Activated naive CD8-positive, alpha-beta T cell treated with anti-CD3 and anti-CD28 coated beads, Interleukin-2, amount 50 U/mL, for 24 hours (primary cell): ENCODE results near the gene ATP2A2.
"Not testable (repeated sequence)": the region's sequence is repeated elsewhere in the genome, so short reads cannot be mapped to it uniquely, and the experiment has no call there.

Experiments
- ATAC-seq: fragments of 150-1000 bp; cut with Tn5 transposase; one replicate; pipeline ENCODE4 v1.10.0; 2021
- DNase-seq: peaks from one replicate; pipeline ENCODE4 v3.0.0; 2021
- H3K27ac Mint-ChIP-seq: one replicate; pipeline ENCODE4 v1.8.0; 2021; ENCODE audit warnings: mild to moderate bottlenecking, mixed read lengths
- H3K27me3 Mint-ChIP-seq: one replicate; pipeline ENCODE4 v1.8.0; 2021; ENCODE audit warnings: mixed read lengths
- H3K36me3 Mint-ChIP-seq: one replicate; pipeline ENCODE4 v1.8.0; 2021; ENCODE audit warnings: low read depth, mixed read lengths
- H3K4me1 Mint-ChIP-seq: one replicate; pipeline ENCODE4 v1.8.0; 2021; ENCODE audit warnings: mixed read lengths
- H3K4me3 Mint-ChIP-seq: one replicate; pipeline ENCODE4 v1.8.0; 2021; ENCODE audit warnings: mild to moderate bottlenecking, moderate library complexity, mixed read lengths
- H3K9me3 Mint-ChIP-seq: one replicate; pipeline ENCODE4 v1.8.0; 2021; ENCODE audit warnings: mixed read lengths

ATP2A2 gene

GRCh38 chr12:110251381-110251780, 29.7 kb upstream of the ATP2A2 start:
- DNase-seq (no peak), ATAC-seq (no peak)
- Mint-ChIP-seq H3K36me3 (no peaks in the 10 kb centered on the region), H3K9me3 (no peaks in the 10 kb centered on the region), H3K4me3 (no peak overlapping the region), H3K4me1 (no peaks in the 10 kb centered on the region), H3K27me3 (no peaks in the 10 kb centered on the region), H3K27ac (no peak overlapping the region)

- no peak overlapping the region for H3K27ac Mint-ChIP-seq
- no peaks in the 10 kb centered on the region for H3K9me3 Mint-ChIP-seq
- ATAC-seq (no peak), DNase-seq (no peak)
- no peak overlapping the region for H3K4me3 Mint-ChIP-seq
- H3K4me1 Mint-ChIP-seq, result no peaks in the 10 kb centered on the region
- no peaks in the 10 kb centered on the region for H3K27me3 Mint-ChIP-seq
- H3K36me3 Mint-ChIP-seq, result no peaks in the 10 kb centered on the region
Measured at GRCh38 chr12:110252716-110253115, 28.3 kb upstream of the ATP2A2 start.

- Mint-ChIP-seq H3K36me3 (no peaks in the 10 kb centered on the region), H3K27ac (no peak overlapping the region), H3K4me3 (no peak overlapping the region), H3K9me3 (no peaks in the 10 kb centered on the region), H3K27me3 (no peaks in the 10 kb centered on the region), H3K4me1 (no peaks in the 10 kb centered on the region)
- ATAC-seq (no peak), DNase-seq (no peak)
Measured at GRCh38 chr12:110253176-110253575, 27.9 kb upstream of the ATP2A2 start.

- no peaks in the 10 kb centered on the region for H3K4me1 Mint-ChIP-seq
- H3K27me3 Mint-ChIP-seq, result no peaks in the 10 kb centered on the region
- no peak overlapping the region for H3K27ac Mint-ChIP-seq
- ATAC-seq (no peak), DNase-seq (no peak)
- H3K36me3 Mint-ChIP-seq, result no peaks in the 10 kb centered on the region
- no peak overlapping the region for H3K4me3 Mint-ChIP-seq
- no peaks in the 10 kb centered on the region for H3K9me3 Mint-ChIP-seq
Measured at GRCh38 chr12:110254971-110255540, 26.0 kb upstream of the ATP2A2 start.

- DNase-seq, H3K4me1 Mint-ChIP-seq, H3K9me3 Mint-ChIP-seq, ATAC-seq, H3K36me3 Mint-ChIP-seq, H3K27me3 Mint-ChIP-seq, H3K4me3 Mint-ChIP-seq, H3K27ac Mint-ChIP-seq: not testable (repeated sequence)
Measured at GRCh38 chr12:110255890-110256456, 25.1 kb upstream of the ATP2A2 start.

GRCh38 chr12:110256780-110257431, 24.1 kb upstream of the ATP2A2 start:
- ATAC-seq, result no peak

GRCh38 chr12:110258466-110258865, 22.6 kb upstream of the ATP2A2 start:
- no peaks in the 10 kb centered on the region for H3K9me3 Mint-ChIP-seq
- H3K27ac Mint-ChIP-seq, result no peak overlapping the region
- H3K4me3 Mint-ChIP-seq, result no peak overlapping the region
- ATAC-seq, result no peak
- H3K4me1 Mint-ChIP-seq, result no peaks in the 10 kb centered on the region
- H3K27me3 Mint-ChIP-seq, result no peaks in the 10 kb centered on the region
- DNase-seq, result no peak
- H3K36me3 Mint-ChIP-seq, result no peaks in the 10 kb centered on the region

More at GRCh38 chr12:110256780-110257431, 24.1 kb upstream of the ATP2A2 start:
- Mint-ChIP-seq H3K27me3 (no peaks in the 10 kb centered on the region), H3K36me3 (no peaks in the 10 kb centered on the region), H3K4me3 (no peak overlapping the region), H3K27ac (no peak overlapping the region), H3K9me3 (no peaks in the 10 kb centered on the region), H3K4me1 (no peaks in the 10 kb centered on the region)
- no peak for DNase-seq

GRCh38 chr12:110262442-110263388, 18.3 kb upstream of the ATP2A2 start:
- no peak overlapping the region for H3K27ac Mint-ChIP-seq
- DNase-seq (no peak), ATAC-seq (no peak)
- H3K4me3 Mint-ChIP-seq, result no peak overlapping the region
- no peaks in the 10 kb centered on the region for H3K9me3 Mint-ChIP-seq
- no peaks in the 10 kb centered on the region for H3K27me3 Mint-ChIP-seq
- H3K36me3 Mint-ChIP-seq, result no peaks in the 10 kb centered on the region
- no peaks in the 10 kb centered on the region for H3K4me1 Mint-ChIP-seq

- Mint-ChIP-seq H3K4me1 (no peaks in the 10 kb centered on the region), H3K27ac (no peak overlapping the region), H3K9me3 (no peaks in the 10 kb centered on the region), H3K4me3 (no peak overlapping the region), H3K36me3 (no peaks in the 10 kb centered on the region), H3K27me3 (peaks cover 8% of the 10 kb centered on the region)
- DNase-seq (no peak), ATAC-seq (no peak)
Measured at GRCh38 chr12:110266381-110266960, 14.6 kb upstream of the ATP2A2 start.

GRCh38 chr12:110266980-110267620, 13.9 kb upstream of the ATP2A2 start:
- H3K9me3 Mint-ChIP-seq, result no peaks in the 10 kb centered on the region
- H3K36me3 Mint-ChIP-seq, result no peaks in the 10 kb centered on the region
- no peaks in the 10 kb centered on the region for H3K4me1 Mint-ChIP-seq
- no peak overlapping the region for H3K4me3 Mint-ChIP-seq
- no peak overlapping the region for H3K27ac Mint-ChIP-seq
- ATAC-seq (no peak), DNase-seq (no peak)
- H3K27me3 Mint-ChIP-seq, result peaks cover 8% of the 10 kb centered on the region

- Mint-ChIP-seq H3K4me3 (no peak overlapping the region), H3K27ac (no peak overlapping the region), H3K4me1 (no peaks in the 10 kb centered on the region), H3K9me3 (no peaks in the 10 kb centered on the region), H3K27me3 (peaks cover 12% of the 10 kb centered on the region), H3K36me3 (no peaks in the 10 kb centered on the region)
- DNase-seq (no peak), ATAC-seq (no peak)
Measured at GRCh38 chr12:110269622-110270124, 11.4 kb upstream of the ATP2A2 start.

- Mint-ChIP-seq H3K27me3 (peaks cover 12% of the 10 kb centered on the region), H3K36me3 (no peaks in the 10 kb centered on the region), H3K27ac (no peak overlapping the region), H3K4me3 (no peak overlapping the region), H3K9me3 (no peaks in the 10 kb centered on the region), H3K4me1 (no peaks in the 10 kb centered on the region)
- ATAC-seq, result no peak
- DNase-seq, result no peak
Measured at GRCh38 chr12:110270125-110270962, 10.7 kb upstream of the ATP2A2 start.

- ATAC-seq (no peak), DNase-seq (no peak)
- Mint-ChIP-seq H3K4me1 (no peaks in the 10 kb centered on the region), H3K36me3 (no peaks in the 10 kb centered on the region), H3K27ac (no peak overlapping the region), H3K9me3 (no peaks in the 10 kb centered on the region), H3K4me3 (no peak overlapping the region), H3K27me3 (peaks cover 12% of the 10 kb centered on the region)
Measured at GRCh38 chr12:110271015-110271414, 10.0 kb upstream of the ATP2A2 start.
